Myocyte (in vitro differentiated cells): Measurements from ENCODE around the gene ARID4B. TPM values are rescaled to one million over a fixed set of nuclear protein-coding genes. Genes with fewer than 3 reads are reported as not detected.
"Not testable (repeated sequence)": the region's sequence is repeated elsewhere in the genome, so short reads cannot be mapped to it uniquely, and the experiment has no call there.

Experiments
- DNase-seq: peaks from one replicate; pipeline ENCODE4 v3.0.0-alpha.2; 2012; ENCODE audit warnings: low read depth
- total RNA-seq: library from RNA; depleted of rRNA; stranded (reverse); fragments of >200 nt; gene quantifications from 2 replicates; pipeline ENCODE4 v1.2.3, GENCODE V29; 2014

Gene ARID4B
- total RNA-seq, 1 donor from 2014 or later, result 18.3 TPM

DNA sequence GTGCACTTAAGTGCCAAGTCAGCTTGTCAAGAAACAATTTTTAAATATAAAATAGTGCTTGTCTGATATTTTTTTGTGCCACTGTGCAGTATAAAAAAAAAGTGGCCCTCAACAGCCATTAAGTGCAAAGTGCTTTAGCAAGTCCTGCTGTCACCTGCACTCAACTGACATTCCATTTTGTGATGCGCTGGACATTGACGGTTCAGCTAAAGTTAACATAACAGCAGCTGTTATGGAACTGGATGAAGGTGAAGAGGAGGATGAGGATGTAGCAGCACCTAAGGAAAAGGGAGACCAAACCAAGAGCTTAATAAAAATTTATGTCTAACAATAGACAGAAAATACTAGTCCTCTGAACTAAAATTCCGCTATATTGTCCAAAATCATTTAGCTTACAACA, 159.6 kb downstream of the ARID4B start:
- DNase-seq, result no peak

DNA sequence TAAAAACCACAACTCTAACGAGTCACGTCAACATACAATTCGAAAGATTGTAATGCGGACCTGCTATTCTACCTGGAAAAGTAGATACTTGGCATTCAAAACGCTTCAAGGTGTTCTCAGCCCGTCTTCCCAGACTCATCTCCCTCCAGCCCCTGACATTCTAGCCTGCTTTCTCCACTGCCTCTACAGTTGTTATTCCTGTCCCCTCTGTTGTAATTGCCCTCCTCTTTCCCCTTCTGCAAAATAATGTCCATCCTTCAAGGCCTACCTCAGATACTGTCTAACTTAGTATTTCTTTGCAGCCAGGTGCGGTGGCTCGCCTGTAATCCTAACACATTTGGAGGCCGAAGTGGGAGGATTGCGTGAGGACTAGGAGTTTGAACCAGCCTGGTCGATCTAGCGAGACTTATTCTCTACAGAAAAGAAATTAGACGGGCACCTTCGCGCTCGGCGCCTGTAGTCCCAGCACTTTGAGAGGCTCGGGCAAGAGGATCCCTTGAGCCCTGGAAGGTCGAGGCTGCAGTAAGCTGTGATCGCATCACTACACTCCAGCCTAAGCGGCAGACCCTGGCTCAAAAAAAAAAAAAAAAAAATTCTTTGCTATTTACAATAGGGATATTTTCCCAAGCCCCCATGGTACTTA, 166.2 kb downstream of the ARID4B start:
- DNase-seq, result no peak

DNA sequence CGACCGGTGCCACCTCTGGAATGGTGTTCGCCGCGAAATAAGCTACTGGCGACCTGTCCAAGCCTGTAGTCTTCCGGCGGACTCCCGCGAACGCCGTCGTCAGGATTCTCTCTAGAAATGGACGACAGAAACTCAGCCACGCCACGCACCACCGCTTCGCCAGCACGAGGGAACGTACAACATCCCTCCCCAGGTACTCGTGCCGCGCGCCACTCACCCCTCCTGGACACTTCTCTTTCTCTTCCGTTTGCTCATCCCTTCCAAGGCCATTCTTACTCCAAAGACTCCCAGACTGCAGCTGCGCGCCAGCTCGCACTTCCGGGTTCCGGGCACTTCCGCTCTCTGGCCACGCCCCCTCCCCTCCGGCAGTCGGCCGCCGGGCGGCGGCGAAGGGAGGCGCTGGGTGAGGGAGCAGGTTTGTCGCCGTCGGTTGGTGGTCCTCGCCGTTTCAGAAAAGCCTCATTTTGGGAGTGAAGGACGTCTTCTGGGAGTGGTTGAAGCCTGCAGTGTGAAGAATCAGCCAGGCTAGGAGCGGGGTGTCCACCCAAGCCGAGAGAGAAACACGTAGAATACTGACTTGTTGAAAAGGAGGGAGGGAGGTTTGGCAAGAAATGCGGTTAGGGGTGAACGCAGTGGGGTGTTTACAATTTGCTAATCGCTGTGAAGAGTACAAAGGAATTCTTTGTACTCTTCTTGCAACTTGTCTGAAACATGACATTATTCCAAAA, 166.9 kb downstream of the ARID4B start, which contains the start of gene RBM34:
RBM34 (minus strand) TSS at position 294 of the 728 bp plus-strand sequence; CDS start at position 270, 24 bp downstream.
- peak; percentile 90 for DNase-seq

DNA sequence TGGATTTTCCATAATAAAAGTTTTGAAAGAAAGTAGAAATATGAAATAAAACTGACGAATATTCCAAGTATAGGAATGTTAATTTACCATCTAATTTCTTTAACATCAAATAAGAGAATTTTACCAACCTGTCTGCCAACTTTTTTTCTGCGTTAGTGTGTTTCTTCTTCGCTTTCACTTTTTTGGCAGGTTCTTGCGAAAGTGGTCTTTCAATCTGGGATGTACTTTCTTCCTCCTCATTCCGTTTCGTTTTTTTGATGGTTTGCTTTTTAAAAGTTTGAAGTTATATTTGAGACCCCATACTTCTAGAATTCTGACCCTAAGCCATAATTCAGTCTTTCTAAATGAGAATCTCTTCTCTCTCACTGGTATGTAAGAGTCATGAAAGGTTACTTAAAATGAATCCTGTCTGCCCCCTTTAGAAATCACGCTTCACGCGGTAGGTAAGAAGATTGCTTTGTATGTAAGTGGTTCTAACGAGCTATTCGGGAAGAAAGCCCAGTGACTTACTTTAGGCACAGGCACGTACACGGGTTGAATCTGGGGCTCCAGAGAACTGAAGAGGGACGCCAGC, 167.5 kb downstream of the ARID4B start:
- DNase-seq, result no peak

DNA sequence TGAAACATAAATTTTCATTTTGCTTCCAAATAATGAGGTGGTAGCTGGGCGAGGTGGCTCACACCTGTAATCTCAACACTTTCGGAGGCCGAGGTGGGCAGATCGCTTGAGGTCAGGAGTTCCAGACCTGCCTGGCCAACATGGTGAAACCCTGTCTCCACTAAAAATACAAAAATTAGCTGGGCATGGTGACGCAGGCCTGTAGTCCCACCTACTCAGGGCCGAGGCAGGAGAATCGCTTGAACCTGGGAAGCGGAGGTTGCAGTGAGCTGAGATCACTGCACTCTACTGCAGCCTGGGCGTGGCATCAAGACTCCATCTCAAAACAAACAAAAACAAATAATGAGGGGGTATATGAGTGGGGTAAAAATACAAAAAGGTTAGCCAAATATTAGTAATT, 168.0 kb downstream of the ARID4B start:
- DNase-seq, result not testable (repeated sequence)

DNA sequence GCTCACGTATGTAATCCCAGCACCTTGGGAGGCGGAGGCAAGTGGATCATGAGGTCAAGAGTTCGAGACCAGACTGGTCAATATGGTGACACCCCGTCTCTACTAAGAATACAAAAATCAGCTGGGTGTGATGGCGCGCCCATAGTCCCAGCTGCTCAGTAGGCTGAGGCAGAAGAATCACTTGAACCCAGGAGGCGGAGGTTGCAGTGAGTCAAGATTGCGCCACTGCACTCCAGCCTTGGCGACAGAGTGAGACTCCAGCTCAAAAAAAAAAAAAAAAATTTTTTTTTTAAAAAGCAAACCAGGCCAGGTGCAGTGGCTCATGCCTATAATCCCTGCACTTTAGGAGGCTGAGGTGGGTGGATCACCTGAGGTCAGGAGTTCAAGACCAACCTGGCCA, 168.7 kb downstream of the ARID4B start:
- not testable (repeated sequence) for DNase-seq

DNA sequence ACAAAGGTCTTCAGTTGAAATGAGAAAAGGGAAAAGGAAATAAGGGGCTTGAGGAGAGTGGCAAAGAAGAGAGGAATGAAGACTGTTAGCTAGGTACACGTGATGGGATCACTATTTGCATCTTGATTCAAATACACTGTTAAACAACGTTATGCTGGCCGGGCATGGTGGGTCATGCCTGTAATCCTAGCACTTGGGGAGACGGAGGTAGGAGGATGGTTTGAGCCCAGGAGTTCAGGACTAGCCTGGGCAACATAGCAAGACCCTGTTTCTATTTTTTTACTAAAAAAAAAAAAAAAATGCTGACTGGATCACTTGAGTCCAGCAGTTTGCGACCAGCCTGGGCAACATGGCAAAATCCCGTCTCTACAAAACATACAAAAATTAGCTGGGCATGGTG, 169.3 kb downstream of the ARID4B start:
- no peak for DNase-seq

DNA sequence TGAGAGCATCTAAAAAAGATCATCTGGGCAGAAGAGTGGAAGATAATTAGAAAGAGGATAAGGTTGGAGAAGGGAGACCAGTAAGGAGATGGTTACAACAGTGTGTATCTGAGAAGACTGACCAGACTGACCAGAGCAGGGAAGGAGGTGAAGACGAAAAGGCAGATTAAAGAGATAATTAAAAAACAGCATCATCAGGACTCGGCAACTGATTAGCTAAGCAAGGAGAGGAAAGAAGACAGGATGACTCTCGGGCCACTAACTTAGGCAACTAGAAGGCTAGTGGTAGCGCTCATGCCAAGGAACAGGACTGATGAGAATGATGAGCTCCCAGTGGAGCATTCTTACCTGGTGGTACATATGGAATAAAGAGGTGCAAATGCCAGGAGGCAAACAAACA, 170.8 kb downstream of the ARID4B start:
- DNase-seq, result no peak

DNA sequence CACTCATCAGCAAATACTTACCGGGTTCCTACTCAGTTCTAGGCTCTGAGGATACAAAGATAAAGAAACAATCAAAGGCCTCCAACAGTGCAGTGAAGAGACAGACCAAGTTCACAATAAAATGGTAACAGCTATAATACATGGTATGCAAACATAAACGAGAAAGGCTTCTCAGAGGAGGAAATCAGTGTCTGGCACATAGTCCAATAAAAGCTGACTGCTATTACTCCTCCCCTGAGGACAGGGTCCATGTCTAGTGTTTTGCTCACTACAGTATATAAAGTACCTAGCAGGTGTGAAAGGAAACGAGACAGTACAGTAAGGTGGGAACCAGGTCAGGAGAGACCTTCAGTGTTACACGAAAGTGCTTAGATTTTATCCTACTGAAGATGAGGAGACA, 171.2 kb downstream of the ARID4B start:
- no peak for DNase-seq

DNA sequence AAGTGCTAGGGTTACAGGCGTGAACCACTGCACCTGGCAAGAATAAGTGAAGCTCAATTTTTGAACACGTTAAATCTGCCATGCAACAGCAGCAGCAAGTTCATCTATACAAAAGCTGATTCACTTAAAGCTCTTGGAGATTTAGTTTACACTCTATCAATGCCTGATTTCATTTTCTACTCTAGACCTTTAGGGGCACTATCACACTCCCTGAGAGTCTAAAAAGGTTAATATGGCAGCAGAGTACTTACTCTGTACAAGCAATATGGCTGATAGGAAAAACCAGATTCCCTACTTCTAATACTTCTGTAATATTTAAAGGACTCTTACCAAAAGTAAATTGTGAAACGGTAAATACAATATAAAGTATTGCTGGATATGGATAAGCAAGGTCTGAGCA, 171.7 kb downstream of the ARID4B start:
- DNase-seq, result peak; percentile 2

DNA sequence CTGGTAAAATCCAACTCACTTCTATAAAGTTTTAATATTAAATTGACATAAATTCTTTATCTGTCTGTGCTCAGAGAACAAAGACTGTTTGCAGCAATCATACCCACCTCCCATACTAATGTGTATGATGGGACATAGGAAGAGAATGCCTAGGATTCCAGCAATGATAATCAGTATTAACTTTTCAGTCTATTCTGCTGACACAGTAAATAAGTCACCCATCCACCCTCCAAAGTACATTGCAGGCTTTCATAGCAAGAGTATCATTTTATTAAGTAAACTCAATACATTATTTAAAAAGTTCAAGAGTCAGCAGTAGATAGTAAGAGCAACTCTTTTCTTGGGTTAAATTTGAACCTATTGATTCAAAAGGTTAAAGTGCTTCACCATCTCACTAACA, 175.7 kb downstream of the ARID4B start:
- DNase-seq, result no peak

DNA sequence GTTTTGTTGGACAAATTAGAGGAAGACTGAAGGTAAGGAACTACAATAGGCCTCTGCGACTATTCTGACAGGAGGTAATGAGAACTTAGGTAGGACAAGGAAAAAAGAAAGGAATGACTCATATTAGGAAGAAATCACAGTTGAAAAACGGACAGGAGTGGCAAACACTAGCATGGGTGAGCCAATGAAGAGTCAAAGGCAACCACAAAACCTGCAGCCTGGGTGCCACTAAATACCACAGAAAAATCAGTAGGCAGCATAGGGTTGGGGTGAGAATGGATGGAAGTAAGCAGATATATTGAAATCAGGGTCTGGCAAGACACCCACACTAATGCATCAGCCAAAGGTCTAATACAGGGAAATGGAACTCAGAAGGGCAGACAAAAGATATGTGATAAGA, 176.9 kb downstream of the ARID4B start:
- no peak for DNase-seq

DNA sequence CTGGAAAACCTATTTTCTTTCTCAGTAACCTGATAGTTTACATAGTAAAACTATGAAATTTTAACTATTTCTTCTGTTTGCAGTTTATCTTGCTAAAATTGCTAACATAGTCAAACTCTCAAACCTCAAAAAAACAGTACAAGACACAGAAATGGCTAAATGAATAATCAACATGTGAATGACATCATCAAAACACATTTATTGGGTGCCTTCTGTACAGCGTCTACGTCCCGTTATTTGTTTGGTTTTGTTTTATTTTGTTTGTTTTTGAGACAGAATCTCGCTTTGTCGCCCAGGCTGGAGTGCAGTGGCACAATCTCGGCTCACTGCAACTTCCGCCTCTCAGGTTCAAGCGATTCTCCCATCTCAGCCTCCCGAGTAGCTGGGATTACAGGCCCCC, 178.2 kb downstream of the ARID4B start:
- DNase-seq, result no peak

DNA sequence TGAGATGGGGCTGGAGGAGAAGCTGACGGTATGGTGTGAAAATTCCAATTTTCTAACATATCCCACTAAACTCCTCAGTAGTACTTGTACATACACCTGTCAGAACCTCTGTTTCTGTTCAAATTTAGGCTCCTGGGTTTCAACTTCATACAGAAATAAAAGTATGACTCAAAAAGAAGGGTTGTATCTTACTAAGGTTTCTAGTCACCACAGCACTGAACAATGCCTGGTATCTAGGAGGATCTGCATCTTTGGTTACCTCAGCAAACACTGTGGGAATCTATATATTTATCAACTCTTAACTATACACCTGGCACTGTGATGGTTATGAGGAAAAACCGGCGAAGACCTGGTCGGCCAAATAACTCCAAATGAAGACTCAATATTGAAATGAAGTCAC, 180.7 kb downstream of the ARID4B start:
- no peak for DNase-seq

DNA sequence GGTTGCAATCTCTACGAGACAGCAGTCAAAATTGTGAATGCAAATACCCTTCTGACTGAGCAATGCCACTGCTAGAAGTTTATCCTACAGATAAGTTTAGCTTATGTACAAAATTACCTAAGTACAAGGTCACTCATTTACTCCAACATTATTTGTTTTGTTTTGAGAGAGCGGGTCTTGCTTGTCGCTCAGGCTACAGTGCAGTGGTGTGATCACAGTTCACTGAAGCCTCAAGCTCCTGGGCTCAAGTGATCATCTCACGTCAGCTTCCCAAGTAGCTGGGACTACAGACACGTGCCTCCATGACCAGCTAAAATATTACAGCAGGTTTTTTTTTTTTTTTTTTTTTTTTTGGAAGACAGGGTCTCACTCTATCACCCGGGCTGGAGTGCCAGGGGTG, 182.3 kb downstream of the ARID4B start:
- DNase-seq, result no peak

DNA sequence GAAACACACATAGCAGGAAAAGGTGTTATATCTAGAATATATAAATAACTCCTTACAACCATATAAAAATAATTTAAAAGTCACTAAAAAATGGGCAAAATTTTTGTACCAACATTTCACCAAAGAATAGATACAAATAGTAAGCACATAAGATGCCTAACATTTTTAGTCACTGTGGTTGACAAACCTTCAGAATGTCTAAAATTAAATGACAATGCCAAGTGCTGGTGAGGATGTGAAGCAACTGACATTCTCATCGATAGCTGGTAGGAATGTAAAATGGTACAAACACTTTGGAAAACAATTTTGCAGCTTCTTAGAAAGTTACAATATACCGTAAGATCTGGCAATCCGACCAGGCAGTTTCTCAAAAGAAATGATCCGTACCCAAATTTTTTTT, 185.0 kb downstream of the ARID4B start:
- DNase-seq, result peak; percentile 64

DNA sequence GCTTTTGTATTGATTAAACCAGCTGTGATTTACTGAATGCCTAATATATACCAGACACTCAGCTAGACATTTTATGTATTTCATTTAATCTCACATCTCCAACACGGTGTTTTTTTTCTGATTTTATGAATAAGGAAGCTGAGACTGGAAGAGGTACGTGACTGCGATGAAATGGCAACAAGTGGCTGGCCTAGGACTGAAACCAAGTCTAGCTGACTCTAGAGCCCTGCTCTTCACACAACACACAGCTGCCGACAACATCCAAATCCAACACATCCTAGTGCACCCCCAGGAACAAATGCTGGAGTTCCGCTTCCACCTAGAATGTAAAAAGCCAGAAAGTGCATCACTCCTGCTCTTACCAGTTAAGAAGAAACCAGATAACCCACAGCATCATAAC, 188.7 kb downstream of the ARID4B start:
- no peak for DNase-seq

DNA sequence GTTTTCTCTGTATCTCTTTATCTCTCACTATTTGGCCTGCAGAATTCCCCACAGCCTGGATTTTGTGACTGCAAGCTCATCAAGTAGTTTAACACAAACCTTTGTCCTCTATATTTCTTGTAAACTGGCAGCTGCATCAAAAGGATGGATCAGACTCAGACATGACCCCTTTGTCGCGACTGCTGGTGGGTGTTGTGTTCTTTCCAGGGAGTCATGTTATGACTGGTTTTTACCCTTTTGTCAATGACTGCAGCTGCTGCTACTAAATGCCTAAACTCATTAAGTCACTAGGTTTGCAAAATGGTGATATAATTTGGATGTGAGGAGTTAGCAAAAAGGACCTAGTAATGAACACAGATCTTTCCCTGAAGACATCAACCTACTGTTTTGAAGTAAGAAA, 189.2 kb downstream of the ARID4B start:
- DNase-seq, result peak; percentile 35

DNA sequence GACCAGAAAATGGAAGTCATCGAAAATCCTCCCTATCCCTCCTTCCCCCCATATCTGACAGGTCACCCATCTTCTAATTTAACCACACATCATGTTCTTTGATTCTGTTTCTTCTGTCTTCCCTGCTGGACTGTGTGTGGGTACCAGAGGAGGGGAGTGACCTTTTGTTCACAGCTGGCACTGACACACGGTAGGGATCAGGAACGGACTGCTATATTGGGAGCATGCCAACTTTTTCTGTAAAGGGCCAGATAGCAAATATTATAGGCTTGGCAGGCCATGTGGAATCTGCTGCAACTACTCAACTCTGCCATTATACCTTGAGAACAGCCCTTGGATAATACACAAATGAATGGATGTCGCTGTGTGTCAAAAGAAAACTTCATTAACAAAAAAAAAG, 191.9 kb downstream of the ARID4B start:
- no peak for DNase-seq

DNA sequence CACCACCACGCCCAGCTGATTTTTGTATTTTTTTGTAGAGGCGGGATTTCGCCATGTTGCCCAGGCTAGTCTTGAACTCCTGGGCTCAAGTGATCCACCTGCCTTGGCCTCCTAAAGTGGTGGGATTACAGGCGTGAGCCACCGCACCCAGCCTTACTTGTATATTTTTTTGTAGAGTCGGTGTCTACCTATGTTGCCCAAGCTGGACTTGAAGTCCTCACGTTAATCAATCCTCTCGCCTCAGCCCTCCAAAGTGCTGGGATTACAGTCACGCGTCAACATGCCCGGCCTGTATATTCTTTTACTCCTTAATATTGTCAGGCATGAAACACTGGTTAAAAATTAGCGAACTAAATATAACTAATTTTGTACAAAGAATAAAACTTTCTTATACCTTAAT, 193.8 kb downstream of the ARID4B start:
- DNase-seq, result no peak

DNA sequence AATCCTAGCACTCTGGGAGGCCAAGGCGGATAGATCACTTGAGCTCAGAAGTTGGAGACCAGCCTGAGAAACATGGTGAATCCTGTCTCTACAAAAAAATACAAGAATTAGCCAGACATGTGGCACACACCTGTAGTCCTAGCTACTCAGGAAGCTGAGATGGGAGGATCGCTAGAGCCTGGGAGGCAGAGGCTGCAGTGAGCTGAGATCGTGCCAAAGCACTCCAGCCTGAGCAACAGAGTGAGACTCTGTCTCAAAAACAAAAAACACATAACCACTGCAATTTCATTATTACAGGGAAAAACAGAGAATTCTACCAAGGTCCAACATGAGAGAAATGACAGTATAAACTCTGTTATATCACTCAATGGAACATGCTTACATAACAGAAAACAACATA, 194.9 kb downstream of the ARID4B start:
- no peak for DNase-seq

DNA sequence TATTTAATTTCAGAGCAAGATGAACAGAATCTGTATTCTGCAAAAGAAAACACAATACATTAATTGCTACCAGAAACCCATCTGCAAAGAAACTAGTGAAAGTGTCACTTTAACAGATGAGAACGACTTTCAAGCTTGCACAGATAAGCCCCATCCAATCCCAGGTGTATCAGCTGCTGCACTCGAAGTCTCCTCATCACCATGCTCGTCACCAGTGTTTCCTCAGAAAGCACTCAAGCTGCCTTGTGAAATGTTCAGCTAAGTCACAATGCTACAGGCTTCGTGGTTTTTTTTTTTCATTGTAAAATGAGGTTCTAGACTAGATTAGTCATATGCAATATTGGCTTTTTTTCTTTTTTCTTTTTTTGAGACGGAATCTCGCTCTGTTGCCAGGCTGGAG, 196.0 kb downstream of the ARID4B start:
- DNase-seq, result no peak

DNA sequence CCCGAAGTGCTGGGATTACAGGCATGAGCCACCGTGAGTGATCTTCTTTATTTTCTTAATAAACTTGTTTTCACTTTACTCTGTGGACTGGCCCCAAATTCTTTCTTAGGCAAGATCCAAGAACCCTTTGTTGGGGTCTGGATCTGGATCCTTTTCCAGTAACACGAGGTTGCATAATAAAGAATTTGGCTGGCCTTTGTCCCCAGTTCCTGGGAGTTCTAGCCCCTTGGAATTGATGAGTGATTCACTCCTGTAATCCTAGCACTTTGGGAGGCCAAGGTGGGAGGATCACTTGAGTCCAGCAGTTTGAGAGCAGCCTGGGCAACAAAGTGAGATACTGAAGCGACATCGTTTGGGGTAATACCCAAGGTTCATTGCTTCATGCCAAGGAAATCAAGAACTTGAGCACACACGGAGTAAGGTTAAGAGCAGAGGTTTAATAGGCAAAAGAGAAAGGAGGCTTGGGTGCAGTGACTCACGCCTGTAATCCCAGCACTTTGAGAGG, 197.2 kb downstream of the ARID4B start:
- DNase-seq, result no peak
